ENCODE results near the gene GLT8D2. TPM values are rescaled to one million over a fixed set of nuclear protein-coding genes. Genes with fewer than 3 reads are reported as not detected.
"Not testable (repeated sequence)": the region's sequence is repeated elsewhere in the genome, so short reads cannot be mapped to it uniquely, and the experiment has no call there.

GLT8D2 gene
- total and polyA plus RNA-seq, 2 donors from 2014 or later: 7.0 to 7.7 TPM

- no peak overlapping the region for H3K9ac ChIP-seq (ENCODE audit: low read length in 3 of 3)
- no peaks in the 10 kb centered on the region for H3K9me3 ChIP-seq (ENCODE audit: control insufficient read depth in 2 of 3, insufficient read depth in 1 of 3, low read length in 3 of 3)
- no peak overlapping the region for H3K4me3 ChIP-seq (ENCODE audit: low read length in 3 of 3)
- intact Hi-C loops (cut with DNase I): no loop called here
- FAIRE-seq (no peak), DNase-seq (no peak)
- no peaks in the 10 kb centered on the region for H3K27me3 ChIP-seq (ENCODE audit: control insufficient read depth, insufficient read depth, low read length)
- no peak for TF ChIP-seq CTCF (IDR thresholded peaks at IDR 0.05; ENCODE audit: borderline replicate concordance, extremely low read depth, insufficient read depth)
- H3K36me3 ChIP-seq (ENCODE audit: control insufficient read depth in 2 of 3, insufficient read depth in 3 of 3, low read length in 3 of 3): no peaks in the 10 kb centered on the region
- H3K27ac ChIP-seq (ENCODE audit: low read depth in 2 of 2, low read length in 2 of 2): no peak overlapping the region
- peaks cover 0 to 3% (median 0%) of the 10 kb centered on the region in 3 donors for H3K4me1 ChIP-seq (ENCODE audit: control insufficient read depth in 2 of 3, insufficient read depth in 2 of 3, low read depth in 1 of 3, low read length in 3 of 3)
Measured at GRCh38 chr12:104046306-104046705, 3.7 kb downstream of the GLT8D2 start.

GRCh38 chr12:104044158-104044557 lies 5.8 kb downstream of the GLT8D2 start:
- TF ChIP-seq CTCF (IDR thresholded peaks at IDR 0.05; ENCODE audit: borderline replicate concordance, extremely low read depth, insufficient read depth): no peak
- DNase-seq (no peak), FAIRE-seq (no peak)
- H3K9ac ChIP-seq (ENCODE audit: low read length in 3 of 3): no peak overlapping the region
- H3K4me3 ChIP-seq (ENCODE audit: low read length in 3 of 3): no peak overlapping the region
- no peaks in the 10 kb centered on the region for H3K36me3 ChIP-seq (ENCODE audit: control insufficient read depth in 2 of 3, insufficient read depth in 3 of 3, low read length in 3 of 3)
- H3K27ac ChIP-seq (ENCODE audit: low read depth in 2 of 2, low read length in 2 of 2): no peak overlapping the region
- no peaks in the 10 kb centered on the region for H3K9me3 ChIP-seq (ENCODE audit: control insufficient read depth in 2 of 3, insufficient read depth in 1 of 3, low read length in 3 of 3)
- intact Hi-C loops (cut with DNase I): no loop called here
- no peaks in the 10 kb centered on the region for H3K27me3 ChIP-seq (ENCODE audit: control insufficient read depth, insufficient read depth, low read length)
- H3K4me1 ChIP-seq (ENCODE audit: control insufficient read depth in 2 of 3, insufficient read depth in 2 of 3, low read depth in 1 of 3, low read length in 3 of 3): peaks cover 0 to 3% (median 0%) of the 10 kb centered on the region in 3 donors

GRCh38 chr12:104042580-104042979 lies 7.4 kb downstream of the GLT8D2 start:
- no peaks in the 10 kb centered on the region for H3K4me1 ChIP-seq (ENCODE audit: control insufficient read depth in 2 of 3, insufficient read depth in 2 of 3, low read depth in 1 of 3, low read length in 3 of 3)
- intact Hi-C loops (cut with DNase I): no loop called here
- no peak overlapping the region for H3K4me3 ChIP-seq (ENCODE audit: low read length in 3 of 3)
- no peak overlapping the region for H3K9ac ChIP-seq (ENCODE audit: low read length in 3 of 3)
- H3K36me3 ChIP-seq (ENCODE audit: control insufficient read depth in 2 of 3, insufficient read depth in 3 of 3, low read length in 3 of 3): no peaks in the 10 kb centered on the region
- FAIRE-seq (no peak), DNase-seq (no peak)
- no peak for TF ChIP-seq CTCF (IDR thresholded peaks at IDR 0.05; ENCODE audit: borderline replicate concordance, extremely low read depth, insufficient read depth)
- no peaks in the 10 kb centered on the region for H3K9me3 ChIP-seq (ENCODE audit: control insufficient read depth in 2 of 3, insufficient read depth in 1 of 3, low read length in 3 of 3)
- no peak overlapping the region for H3K27ac ChIP-seq (ENCODE audit: low read depth in 2 of 2, low read length in 2 of 2)
- H3K27me3 ChIP-seq (ENCODE audit: control insufficient read depth, insufficient read depth, low read length): no peaks in the 10 kb centered on the region

- H3K36me3 ChIP-seq (ENCODE audit: control insufficient read depth in 2 of 3, insufficient read depth in 3 of 3, low read length in 3 of 3); H3K4me3 ChIP-seq (ENCODE audit: low read length in 3 of 3); H3K9me3 ChIP-seq (ENCODE audit: control insufficient read depth in 2 of 3, insufficient read depth in 1 of 3, low read length in 3 of 3); FAIRE-seq; intact Hi-C loops (cut with DNase I); H3K9ac ChIP-seq (ENCODE audit: low read length in 3 of 3); H3K27me3 ChIP-seq (ENCODE audit: control insufficient read depth, insufficient read depth, low read length); H3K27ac ChIP-seq (ENCODE audit: low read depth in 2 of 2, low read length in 2 of 2); DNase-seq; H3K4me1 ChIP-seq (ENCODE audit: control insufficient read depth in 2 of 3, insufficient read depth in 2 of 3, low read depth in 1 of 3, low read length in 3 of 3): not testable (repeated sequence)
Measured at GRCh38 chr12:104039769-104040168, 10.2 kb downstream of the GLT8D2 start.

GRCh38 chr12:104036143-104036542 lies 13.8 kb downstream of the GLT8D2 start:
- H3K9me3 ChIP-seq (ENCODE audit: control insufficient read depth in 2 of 3, insufficient read depth in 1 of 3, low read length in 3 of 3); intact Hi-C loops (cut with DNase I); H3K36me3 ChIP-seq (ENCODE audit: control insufficient read depth in 2 of 3, insufficient read depth in 3 of 3, low read length in 3 of 3); H3K4me3 ChIP-seq (ENCODE audit: low read length in 3 of 3); FAIRE-seq; H3K27me3 ChIP-seq (ENCODE audit: control insufficient read depth, insufficient read depth, low read length); DNase-seq; H3K9ac ChIP-seq (ENCODE audit: low read length in 3 of 3); H3K4me1 ChIP-seq (ENCODE audit: control insufficient read depth in 2 of 3, insufficient read depth in 2 of 3, low read depth in 1 of 3, low read length in 3 of 3); H3K27ac ChIP-seq (ENCODE audit: low read depth in 2 of 2, low read length in 2 of 2): not testable (repeated sequence)

- FAIRE-seq; intact Hi-C loops (cut with DNase I); H3K4me3 ChIP-seq (ENCODE audit: low read length in 3 of 3): not testable (repeated sequence)
Measured at GRCh38 chr12:104030596-104030995, 19.4 kb downstream of the GLT8D2 start.

More at GRCh38 chr12:104030596-104030995, 19.4 kb downstream of the GLT8D2 start:
- H3K9ac ChIP-seq (ENCODE audit: low read length in 3 of 3); H3K36me3 ChIP-seq (ENCODE audit: control insufficient read depth in 2 of 3, insufficient read depth in 3 of 3, low read length in 3 of 3); H3K27ac ChIP-seq (ENCODE audit: low read depth in 2 of 2, low read length in 2 of 2); DNase-seq; H3K27me3 ChIP-seq (ENCODE audit: control insufficient read depth, insufficient read depth, low read length); H3K4me1 ChIP-seq (ENCODE audit: control insufficient read depth in 2 of 3, insufficient read depth in 2 of 3, low read depth in 1 of 3, low read length in 3 of 3); H3K9me3 ChIP-seq (ENCODE audit: control insufficient read depth in 2 of 3, insufficient read depth in 1 of 3, low read length in 3 of 3): not testable (repeated sequence)

Data from kidney (tissue), 14 donors.